Measurements from ENCODE around the gene RDH5.

DNA sequence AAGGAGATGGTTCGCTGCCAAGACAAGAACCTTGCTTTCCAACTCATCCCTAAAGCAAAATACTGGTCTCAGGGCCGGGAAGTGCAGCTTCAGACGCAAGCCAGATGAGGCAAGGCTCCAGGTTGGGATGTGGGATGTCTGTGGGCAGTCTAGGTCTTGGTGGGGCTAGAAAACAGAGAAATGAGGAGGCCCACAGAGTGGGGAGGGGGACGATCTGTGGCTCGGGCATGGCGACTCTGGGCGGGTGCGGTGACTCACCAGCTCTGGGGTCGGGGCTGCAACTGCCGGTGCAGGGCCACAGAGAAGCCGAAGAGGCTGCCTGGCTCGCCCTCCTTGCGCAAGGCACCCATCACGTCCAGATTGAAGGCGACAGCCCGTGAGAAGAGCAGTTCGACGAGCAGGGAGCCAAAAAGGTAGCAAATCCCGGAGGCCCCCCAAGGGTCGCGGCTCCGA, 12.9 kb upstream of the RDH5 start:
- no peak for TF ChIP-seq RAD21 (IDR thresholded peaks at IDR 0.05)
- TF ChIP-seq, protein P1, sequence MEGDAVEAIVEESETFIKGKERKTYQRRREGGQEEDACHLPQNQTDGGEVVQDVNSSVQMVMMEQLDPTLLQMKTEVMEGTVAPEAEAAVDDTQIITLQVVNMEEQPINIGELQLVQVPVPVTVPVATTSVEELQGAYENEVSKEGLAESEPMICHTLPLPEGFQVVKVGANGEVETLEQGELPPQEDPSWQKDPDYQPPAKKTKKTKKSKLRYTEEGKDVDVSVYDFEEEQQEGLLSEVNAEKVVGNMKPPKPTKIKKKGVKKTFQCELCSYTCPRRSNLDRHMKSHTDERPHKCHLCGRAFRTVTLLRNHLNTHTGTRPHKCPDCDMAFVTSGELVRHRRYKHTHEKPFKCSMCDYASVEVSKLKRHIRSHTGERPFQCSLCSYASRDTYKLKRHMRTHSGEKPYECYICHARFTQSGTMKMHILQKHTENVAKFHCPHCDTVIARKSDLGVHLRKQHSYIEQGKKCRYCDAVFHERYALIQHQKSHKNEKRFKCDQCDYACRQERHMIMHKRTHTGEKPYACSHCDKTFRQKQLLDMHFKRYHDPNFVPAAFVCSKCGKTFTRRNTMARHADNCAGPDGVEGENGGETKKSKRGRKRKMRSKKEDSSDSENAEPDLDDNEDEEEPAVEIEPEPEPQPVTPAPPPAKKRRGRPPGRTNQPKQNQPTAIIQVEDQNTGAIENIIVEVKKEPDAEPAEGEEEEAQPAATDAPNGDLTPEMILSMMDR (IDR thresholded peaks at IDR 0.05; ENCODE audit: low read depth, low read length, missing input control) = no peak
- no peak for TF ChIP-seq EGR1 (IDR thresholded peaks at IDR 0.05; ENCODE audit: low read depth in 2 of 2)
- TF ChIP-seq TAF1 (conservative IDR thresholded peaks at IDR 0.05) = no peak
- TF ChIP-seq, protein P2, sequence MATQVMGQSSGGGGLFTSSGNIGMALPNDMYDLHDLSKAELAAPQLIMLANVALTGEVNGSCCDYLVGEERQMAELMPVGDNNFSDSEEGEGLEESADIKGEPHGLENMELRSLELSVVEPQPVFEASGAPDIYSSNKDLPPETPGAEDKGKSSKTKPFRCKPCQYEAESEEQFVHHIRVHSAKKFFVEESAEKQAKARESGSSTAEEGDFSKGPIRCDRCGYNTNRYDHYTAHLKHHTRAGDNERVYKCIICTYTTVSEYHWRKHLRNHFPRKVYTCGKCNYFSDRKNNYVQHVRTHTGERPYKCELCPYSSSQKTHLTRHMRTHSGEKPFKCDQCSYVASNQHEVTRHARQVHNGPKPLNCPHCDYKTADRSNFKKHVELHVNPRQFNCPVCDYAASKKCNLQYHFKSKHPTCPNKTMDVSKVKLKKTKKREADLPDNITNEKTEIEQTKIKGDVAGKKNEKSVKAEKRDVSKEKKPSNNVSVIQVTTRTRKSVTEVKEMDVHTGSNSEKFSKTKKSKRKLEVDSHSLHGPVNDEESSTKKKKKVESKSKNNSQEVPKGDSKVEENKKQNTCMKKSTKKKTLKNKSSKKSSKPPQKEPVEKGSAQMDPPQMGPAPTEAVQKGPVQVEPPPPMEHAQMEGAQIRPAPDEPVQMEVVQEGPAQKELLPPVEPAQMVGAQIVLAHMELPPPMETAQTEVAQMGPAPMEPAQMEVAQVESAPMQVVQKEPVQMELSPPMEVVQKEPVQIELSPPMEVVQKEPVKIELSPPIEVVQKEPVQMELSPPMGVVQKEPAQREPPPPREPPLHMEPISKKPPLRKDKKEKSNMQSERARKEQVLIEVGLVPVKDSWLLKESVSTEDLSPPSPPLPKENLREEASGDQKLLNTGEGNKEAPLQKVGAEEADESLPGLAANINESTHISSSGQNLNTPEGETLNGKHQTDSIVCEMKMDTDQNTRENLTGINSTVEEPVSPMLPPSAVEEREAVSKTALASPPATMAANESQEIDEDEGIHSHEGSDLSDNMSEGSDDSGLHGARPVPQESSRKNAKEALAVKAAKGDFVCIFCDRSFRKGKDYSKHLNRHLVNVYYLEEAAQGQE (IDR thresholded peaks at IDR 0.05) = no peak
- TF ChIP-seq, protein P3, sequence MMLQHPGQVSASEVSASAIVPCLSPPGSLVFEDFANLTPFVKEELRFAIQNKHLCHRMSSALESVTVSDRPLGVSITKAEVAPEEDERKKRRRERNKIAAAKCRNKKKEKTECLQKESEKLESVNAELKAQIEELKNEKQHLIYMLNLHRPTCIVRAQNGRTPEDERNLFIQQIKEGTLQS (IDR thresholded peaks at IDR 0.05) = no peak
- TF ChIP-seq, protein P4, sequence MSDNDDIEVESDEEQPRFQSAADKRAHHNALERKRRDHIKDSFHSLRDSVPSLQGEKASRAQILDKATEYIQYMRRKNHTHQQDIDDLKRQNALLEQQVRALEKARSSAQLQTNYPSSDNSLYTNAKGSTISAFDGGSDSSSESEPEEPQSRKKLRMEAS (IDR thresholded peaks at IDR 0.05) = no peak
- no peak for TF ChIP-seq SP1 (IDR thresholded peaks at IDR 0.05)
- TF ChIP-seq YY1 (IDR thresholded peaks at IDR 0.05) = no peak

Measured in liver (tissue), 3 donors.